Smooth muscle cell (in vitro differentiated cells): ENCODE measurements around the gene NOX3. TPM values are rescaled to one million over a fixed set of nuclear protein-coding genes. Genes with fewer than 3 reads are reported as not detected.

ENCODE experiments used
- DNase-seq: peaks from one replicate; lab custom pipeline; 2025; ENCODE audit not compliant: unreplicated experiment; lab: John Stamatoyannopoulos, UW
- H2AFZ ChIP-seq: fragments of 200-600 bp; sonication (generic); 2 replicates; pipeline ENCODE4 v1.6.0; 2016; ENCODE audit warnings: antibody characterized with exemption, low read depth, mild to moderate bottlenecking
- H3F3A ChIP-seq: fragments of 200-600 bp; sonication (generic); 2 replicates; pipeline ENCODE4 v1.6.0; 2017; ENCODE audit warnings: antibody characterized with exemption, low read depth
- H3K27ac ChIP-seq: fragments of 200-600 bp; sonication (generic); 2 replicates; pipeline ENCODE4 v1.5.1; 2016; ENCODE audit warnings: low read depth, mild to moderate bottlenecking
- H3K27me3 ChIP-seq: fragments of 200-600 bp; sonication (generic); 2 replicates; pipeline ENCODE4 v1.6.1; 2016; ENCODE audit warnings: low read depth, mild to moderate bottlenecking
- H3K36me3 ChIP-seq: fragments of 200-600 bp; sonication (generic); 2 replicates; pipeline ENCODE4 v1.5.1; 2016; ENCODE audit warnings: low read depth
- H3K4me1 ChIP-seq: fragments of 200-600 bp; sonication (generic); 2 replicates; pipeline ENCODE4 v1.5.1; 2016; ENCODE audit warnings: low read depth
- H3K4me2 ChIP-seq: fragments of 200-600 bp; sonication (generic); 2 replicates; pipeline ENCODE4 v1.6.0; 2016; ENCODE audit warnings: mild to moderate bottlenecking
- H3K4me3 ChIP-seq: fragments of 200-600 bp; sonication (generic); 2 replicates; pipeline ENCODE4 v1.5.1; 2016; ENCODE audit warnings: mild to moderate bottlenecking
- H3K79me2 ChIP-seq: fragments of 200-600 bp; sonication (generic); 2 replicates; pipeline ENCODE4 v1.6.0; 2016; ENCODE audit warnings: low read depth, mild to moderate bottlenecking
- H3K9ac ChIP-seq: fragments of 200-600 bp; sonication (generic); 2 replicates; pipeline ENCODE4 v1.6.0; 2016; ENCODE audit warnings: low read depth
- H3K9me3 ChIP-seq: fragments of 200-600 bp; sonication (generic); replicated peaks from 2 replicates; pipeline ENCODE4 v1.5.1; 2016; ENCODE audit warnings: low read depth
- H4K20me1 ChIP-seq: fragments of 200-600 bp; sonication (generic); 2 replicates; pipeline ENCODE4 v1.6.0; 2016; ENCODE audit warnings: low read depth
- WGBS: methylation state at CpG from one replicate; pipeline ENCODE4 v1.1.7; 2016; ENCODE audit warnings: low lambda C conversion rate; 5-methylcytosine and 5-hydroxymethylcytosine counted together
- polyA plus RNA-seq: library from polyadenylated mRNA; unstranded; fragments of >200 nt; fragmentation: Nextera tagmentation; extraction: Ambion mirVana; gene quantifications from 2 replicates; pipeline ENCODE4 v1.2.1, GENCODE V29; 2016
- total RNA-seq: library from RNA; depleted of rRNA; stranded (reverse); fragments of >200 nt; gene quantifications from 2 replicates; pipeline ENCODE4 v1.2.3, GENCODE V29; 2014
- TF ChIP-seq, protein P1 (sequence below): fragments of 200-600 bp; sonication (generic); IDR thresholded peaks from 2 replicates; pipeline ENCODE4 v1.5.1; 2017; ENCODE audit warnings: borderline replicate concordance, mild to moderate bottlenecking, antibody characterized with exemption; ENCODE audit not compliant: insufficient read depth, poor library complexity, severe bottlenecking

The NOX3 gene
- total and polyA plus RNA-seq, 2 experiments from 2014 or later, result not detected

DNA sequence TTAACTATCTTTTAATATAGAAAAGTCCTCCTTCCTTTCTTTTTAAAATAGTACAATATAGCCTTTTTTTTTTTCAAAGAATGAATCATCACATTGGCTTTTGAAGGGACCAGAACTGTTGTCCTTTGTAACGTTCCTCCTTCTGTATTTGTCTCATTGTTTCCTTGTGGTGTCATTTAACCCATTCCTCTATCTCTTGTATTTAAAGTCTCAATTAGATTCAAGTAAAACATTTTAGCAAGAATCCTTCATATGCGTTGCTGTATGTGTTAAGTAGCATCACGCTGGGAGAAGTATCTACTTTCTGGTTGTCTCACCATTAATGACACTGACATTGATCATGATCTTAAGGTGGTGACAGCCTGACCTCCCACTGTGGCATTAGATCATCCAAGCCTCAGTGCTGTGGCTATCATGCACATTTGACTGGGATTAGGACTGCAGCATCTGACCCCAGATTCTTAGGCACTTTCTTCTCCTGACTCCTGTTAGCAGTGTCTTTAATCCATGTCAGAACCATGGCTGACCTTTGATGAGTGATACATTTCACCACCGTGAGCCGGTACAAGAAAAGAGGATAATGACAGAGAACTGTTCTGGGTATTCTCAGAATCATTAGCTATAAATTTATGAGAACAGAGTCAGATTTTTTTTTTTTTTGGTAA is 73.8 kb downstream of the NOX3 start:
- H3K79me2 ChIP-seq, result no peaks in the 10 kb centered on the region
- H3K4me3 ChIP-seq, result no peak overlapping the region
- H3K9ac ChIP-seq, result no peak overlapping the region
- no peak overlapping the region for H3K27ac ChIP-seq
- WGBS, result 28% methylated on average over 5 of the region's 5 CpGs
- H3F3A ChIP-seq, result no peaks in the 10 kb centered on the region
- H3K27me3 ChIP-seq, result no peaks in the 10 kb centered on the region
- no peak overlapping the region for H2AFZ ChIP-seq
- TF ChIP-seq, protein P1, sequence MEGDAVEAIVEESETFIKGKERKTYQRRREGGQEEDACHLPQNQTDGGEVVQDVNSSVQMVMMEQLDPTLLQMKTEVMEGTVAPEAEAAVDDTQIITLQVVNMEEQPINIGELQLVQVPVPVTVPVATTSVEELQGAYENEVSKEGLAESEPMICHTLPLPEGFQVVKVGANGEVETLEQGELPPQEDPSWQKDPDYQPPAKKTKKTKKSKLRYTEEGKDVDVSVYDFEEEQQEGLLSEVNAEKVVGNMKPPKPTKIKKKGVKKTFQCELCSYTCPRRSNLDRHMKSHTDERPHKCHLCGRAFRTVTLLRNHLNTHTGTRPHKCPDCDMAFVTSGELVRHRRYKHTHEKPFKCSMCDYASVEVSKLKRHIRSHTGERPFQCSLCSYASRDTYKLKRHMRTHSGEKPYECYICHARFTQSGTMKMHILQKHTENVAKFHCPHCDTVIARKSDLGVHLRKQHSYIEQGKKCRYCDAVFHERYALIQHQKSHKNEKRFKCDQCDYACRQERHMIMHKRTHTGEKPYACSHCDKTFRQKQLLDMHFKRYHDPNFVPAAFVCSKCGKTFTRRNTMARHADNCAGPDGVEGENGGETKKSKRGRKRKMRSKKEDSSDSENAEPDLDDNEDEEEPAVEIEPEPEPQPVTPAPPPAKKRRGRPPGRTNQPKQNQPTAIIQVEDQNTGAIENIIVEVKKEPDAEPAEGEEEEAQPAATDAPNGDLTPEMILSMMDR, result no peak
- no peaks in the 10 kb centered on the region for H3K36me3 ChIP-seq
- H3K4me1 ChIP-seq, result no peaks in the 10 kb centered on the region
- H3K4me2 ChIP-seq, result no peak overlapping the region
- H4K20me1 ChIP-seq, result no peaks in the 10 kb centered on the region
- H3K9me3 ChIP-seq, result no peaks in the 10 kb centered on the region
- no peak for DNase-seq

GRCh38 chr6:155380666-155381332 is 74.8 kb downstream of the NOX3 start:
- 93% methylated on average over 8 of the region's 8 CpGs for WGBS
- Histone ChIP-seq H2AFZ (no peak overlapping the region), H3K27ac (no peak overlapping the region), H3K36me3 (no peaks in the 10 kb centered on the region), H3F3A (no peaks in the 10 kb centered on the region), H4K20me1 (no peaks in the 10 kb centered on the region), H3K4me3 (no peak overlapping the region), H3K9me3 (no peaks in the 10 kb centered on the region), H3K27me3 (no peaks in the 10 kb centered on the region), H3K4me1 (no peaks in the 10 kb centered on the region), H3K79me2 (no peaks in the 10 kb centered on the region), H3K9ac (no peak overlapping the region), H3K4me2 (no peak overlapping the region)
- DNase-seq, result no peak
- TF ChIP-seq, protein P1, result no peak

- Histone ChIP-seq H2AFZ (no peak overlapping the region), H3K79me2 (no peaks in the 10 kb centered on the region), H3K27me3 (no peaks in the 10 kb centered on the region), H3K4me2 (no peak overlapping the region), H4K20me1 (no peaks in the 10 kb centered on the region), H3K4me1 (no peaks in the 10 kb centered on the region), H3F3A (no peaks in the 10 kb centered on the region), H3K9me3 (no peaks in the 10 kb centered on the region), H3K4me3 (no peak overlapping the region), H3K36me3 (no peaks in the 10 kb centered on the region), H3K9ac (no peak overlapping the region), H3K27ac (no peak overlapping the region)
- WGBS, result 89% methylated on average over 3 of the region's 3 CpGs
- TF ChIP-seq, protein P1, result no peak
- DNase-seq, result no peak
Observed at GRCh38 chr6:155378724-155379123, 76.9 kb downstream of the NOX3 start.

- Histone ChIP-seq H3K4me2 (no peak overlapping the region), H3K27me3 (no peaks in the 10 kb centered on the region), H3K36me3 (no peaks in the 10 kb centered on the region), H4K20me1 (no peaks in the 10 kb centered on the region), H3K9ac (no peak overlapping the region), H3K4me1 (no peaks in the 10 kb centered on the region), H3K4me3 (no peak overlapping the region), H3F3A (no peaks in the 10 kb centered on the region), H3K79me2 (no peaks in the 10 kb centered on the region), H3K9me3 (no peaks in the 10 kb centered on the region), H2AFZ (no peak overlapping the region), H3K27ac (no peak overlapping the region)
- TF ChIP-seq, protein P1, result no peak
- no peak for DNase-seq
Observed at GRCh38 chr6:155378276-155378675, 77.4 kb downstream of the NOX3 start.
